Smooth muscle cell (in vitro differentiated cells): ENCODE data around the gene XRN2. TPM values are rescaled to one million over a fixed set of nuclear protein-coding genes. Genes with fewer than 3 reads are reported as not detected.

ENCODE experiments used
- DNase-seq: peaks from one replicate; lab custom pipeline; 2025; ENCODE audit not compliant: unreplicated experiment; lab: John Stamatoyannopoulos, UW
- H2AFZ ChIP-seq: fragments of 200-600 bp; sonication (generic); 2 replicates; pipeline ENCODE4 v1.6.0; 2016; ENCODE audit warnings: antibody characterized with exemption, low read depth, mild to moderate bottlenecking
- H3F3A ChIP-seq: fragments of 200-600 bp; sonication (generic); 2 replicates; pipeline ENCODE4 v1.6.0; 2017; ENCODE audit warnings: antibody characterized with exemption, low read depth
- H3K27ac ChIP-seq: fragments of 200-600 bp; sonication (generic); 2 replicates; pipeline ENCODE4 v1.5.1; 2016; ENCODE audit warnings: low read depth, mild to moderate bottlenecking
- H3K27me3 ChIP-seq: fragments of 200-600 bp; sonication (generic); 2 replicates; pipeline ENCODE4 v1.6.1; 2016; ENCODE audit warnings: low read depth, mild to moderate bottlenecking
- H3K36me3 ChIP-seq: fragments of 200-600 bp; sonication (generic); 2 replicates; pipeline ENCODE4 v1.5.1; 2016; ENCODE audit warnings: low read depth
- H3K4me1 ChIP-seq: fragments of 200-600 bp; sonication (generic); 2 replicates; pipeline ENCODE4 v1.5.1; 2016; ENCODE audit warnings: low read depth
- H3K4me2 ChIP-seq: fragments of 200-600 bp; sonication (generic); 2 replicates; pipeline ENCODE4 v1.6.0; 2016; ENCODE audit warnings: mild to moderate bottlenecking
- H3K4me3 ChIP-seq: fragments of 200-600 bp; sonication (generic); 2 replicates; pipeline ENCODE4 v1.5.1; 2016; ENCODE audit warnings: mild to moderate bottlenecking
- H3K79me2 ChIP-seq: fragments of 200-600 bp; sonication (generic); 2 replicates; pipeline ENCODE4 v1.6.0; 2016; ENCODE audit warnings: low read depth, mild to moderate bottlenecking
- H3K9ac ChIP-seq: fragments of 200-600 bp; sonication (generic); 2 replicates; pipeline ENCODE4 v1.6.0; 2016; ENCODE audit warnings: low read depth
- H3K9me3 ChIP-seq: fragments of 200-600 bp; sonication (generic); replicated peaks from 2 replicates; pipeline ENCODE4 v1.5.1; 2016; ENCODE audit warnings: low read depth
- H4K20me1 ChIP-seq: fragments of 200-600 bp; sonication (generic); 2 replicates; pipeline ENCODE4 v1.6.0; 2016; ENCODE audit warnings: low read depth
- CTCF ChIP-seq: fragments of 200-600 bp; sonication (generic); IDR thresholded peaks from 2 replicates; pipeline ENCODE4 v1.5.1; 2017; ENCODE audit warnings: borderline replicate concordance, mild to moderate bottlenecking, antibody characterized with exemption; ENCODE audit not compliant: insufficient read depth, poor library complexity, severe bottlenecking
- WGBS: methylation state at CpG from one replicate; pipeline ENCODE4 v1.1.7; 2016; ENCODE audit warnings: low lambda C conversion rate; 5-methylcytosine and 5-hydroxymethylcytosine counted together
- polyA plus RNA-seq: library from polyadenylated mRNA; unstranded; fragments of >200 nt; fragmentation: Nextera tagmentation; extraction: Ambion mirVana; gene quantifications from 2 replicates; pipeline ENCODE4 v1.2.1, GENCODE V29; 2016
- total RNA-seq: library from RNA; depleted of rRNA; stranded (reverse); fragments of >200 nt; gene quantifications from 2 replicates; pipeline ENCODE4 v1.2.3, GENCODE V29; 2014

XRN2 gene
- total and polyA plus RNA-seq, 2 experiments from 2014 or later: 43.4 to 83.7 TPM

- Histone ChIP-seq H4K20me1 (peaks cover 27% of the 10 kb centered on the region), H3K27ac (peak overlapping the region; percentile 98), H3K36me3 (no peaks in the 10 kb centered on the region), H3K4me1 (peaks cover 21% of the 10 kb centered on the region), H3F3A (no peaks in the 10 kb centered on the region), H2AFZ (peak overlapping the region; percentile 79), H3K9me3 (no peaks in the 10 kb centered on the region), H3K4me2 (peak overlapping the region; percentile 96), H3K4me3 (peak overlapping the region; percentile 98), H3K27me3 (no peaks in the 10 kb centered on the region), H3K79me2 (peaks cover 30% of the 10 kb centered on the region), H3K9ac (peak overlapping the region; percentile 99)
- no peak for TF ChIP-seq CTCF
- 5% methylated on average over 18 of the region's 18 CpGs for WGBS
- no peak for DNase-seq
These were observed 898 bp downstream of the XRN2 start for GRCh38 chr20:21303872-21304586.

- no peak for DNase-seq
- WGBS: 97% methylated on average over 2 of the region's 2 CpGs
These were observed 5.2 kb downstream of the XRN2 start for GRCh38 chr20:21308340-21308739.

GRCh38 chr20:21309678-21310467 is 6.7 kb downstream of the XRN2 start:
- H3K9me3 ChIP-seq: no peaks in the 10 kb centered on the region
- TF ChIP-seq CTCF: no peak
- peaks cover 73% of the 10 kb centered on the region for H4K20me1 ChIP-seq
- no peaks in the 10 kb centered on the region for H3K36me3 ChIP-seq
- H3K9ac ChIP-seq: no peak overlapping the region
- no peak overlapping the region for H3K4me2 ChIP-seq
- H3K79me2 ChIP-seq: peaks cover 74% of the 10 kb centered on the region
- H3K4me1 ChIP-seq: peaks cover 10% of the 10 kb centered on the region
- H3F3A ChIP-seq: no peaks in the 10 kb centered on the region
- H2AFZ ChIP-seq: no peak overlapping the region
- DNase-seq: no peak
- 95% methylated on average over 2 of the region's 2 CpGs for WGBS
- H3K27me3 ChIP-seq: no peaks in the 10 kb centered on the region
- H3K27ac ChIP-seq: no peak overlapping the region
- H3K4me3 ChIP-seq: no peak overlapping the region

More at GRCh38 chr20:21308340-21308739, 5.2 kb downstream of the XRN2 start:
- Histone ChIP-seq H4K20me1 (peaks cover 70% of the 10 kb centered on the region), H2AFZ (no peak overlapping the region), H3K79me2 (peaks cover 73% of the 10 kb centered on the region), H3K9ac (no peak overlapping the region), H3K4me3 (no peak overlapping the region), H3K9me3 (no peaks in the 10 kb centered on the region), H3K27ac (no peak overlapping the region), H3F3A (no peaks in the 10 kb centered on the region), H3K27me3 (no peaks in the 10 kb centered on the region), H3K4me1 (peaks cover 19% of the 10 kb centered on the region), H3K36me3 (no peaks in the 10 kb centered on the region), H3K4me2 (peak overlapping the region; percentile 36)
- no peak for TF ChIP-seq CTCF
